ENCODE measurements around the gene MAP3K6.

- TF ChIP-seq CTCF (IDR thresholded peaks at IDR 0.05; ENCODE audit: low read depth, low read length) = no peak
- TF ChIP-seq POLR2A (IDR thresholded peaks at IDR 0.05; ENCODE audit: extremely low read depth, insufficient read length) = no peak
- TF ChIP-seq MAX (IDR thresholded peaks at IDR 0.05; ENCODE audit: low read depth, low read length) = no peak
These were observed 30.3 kb upstream of the MAP3K6 start for GRCh38 chr1:27397110-27397509.
